Keratinocyte (primary cell): ENCODE measurements around the gene VTCN1. TPM values are rescaled to one million over a fixed set of nuclear protein-coding genes. Genes with fewer than 3 reads are reported as not detected.

ENCODE experiments used
- DNase-seq: peaks from one replicate; pipeline ENCODE4 v3.0.0-alpha.2; 2011; ENCODE audit warnings: low read depth, missing footprints, low spot score
- FAIRE-seq: peaks from 2 replicates; lab custom pipeline; 2011; peaks lifted over from hg19 to GRCh38; lab: Jason Lieb, UNC
- H2AFZ ChIP-seq: 2 replicates; pipeline ENCODE4 v1.6.0; 2012; ENCODE audit warnings: low read length, control low read depth, inconsistent platforms; ENCODE audit not compliant: control insufficient read depth
- H3K27ac ChIP-seq: 2 replicates; pipeline ENCODE4 v1.5.1; 2011; ENCODE audit warnings: low read length; ENCODE audit not compliant: control insufficient read depth, insufficient read depth
- H3K27me3 ChIP-seq: 3 replicates; pipeline ENCODE4 v1.6.0; 2011; ENCODE audit warnings: low read length; ENCODE audit not compliant: control insufficient read depth, insufficient read depth; ENCODE audit errors: extremely low read depth
- H3K36me3 ChIP-seq, 2 experiments: 2 replicates in 1 of 2; 3 replicates in 1 of 2; pipeline ENCODE4 v1.5.1; 2011; ENCODE audit warnings: low read length in 2 of 2, mild to moderate bottlenecking in 1 of 2; ENCODE audit not compliant: control insufficient read depth in 2 of 2, insufficient read depth in 2 of 2; ENCODE audit errors: extremely low read depth in 1 of 2
- H3K4me1 ChIP-seq: 3 replicates; pipeline ENCODE4 v1.5.1; 2011; ENCODE audit warnings: low read length; ENCODE audit not compliant: control insufficient read depth, insufficient read depth; ENCODE audit errors: extremely low read depth
- H3K4me2 ChIP-seq: 3 replicates; pipeline ENCODE4 v1.6.0; 2011; ENCODE audit warnings: low read depth, low read length; ENCODE audit not compliant: control insufficient read depth, insufficient read depth; ENCODE audit errors: extremely low read depth
- H3K4me3 ChIP-seq, 3 experiments: fragments of 200-600 bp in 1 of 3; sonication (generic) in 1 of 3; 2 replicates in 2 of 3; 3 replicates in 1 of 3; pipeline ENCODE4 v1.5.1; 2011 to 2016; ENCODE audit warnings: low read length in 3 of 3, mild to moderate bottlenecking in 3 of 3, control low read depth in 2 of 3, inconsistent platforms in 1 of 3, low read depth in 1 of 3, mixed read lengths in 1 of 3, mixed run types in 1 of 3, moderate library complexity in 1 of 3; ENCODE audit not compliant: control insufficient read depth in 2 of 3, insufficient read depth in 2 of 3; ENCODE audit errors: extremely low read depth in 1 of 3
- H3K79me2 ChIP-seq: 2 replicates; pipeline ENCODE4 v1.6.0; 2012; ENCODE audit warnings: low read length; ENCODE audit not compliant: control insufficient read depth, insufficient read depth
- H3K9ac ChIP-seq: 3 replicates; pipeline ENCODE4 v1.6.0; 2011; ENCODE audit warnings: low read length; ENCODE audit not compliant: control insufficient read depth, insufficient read depth; ENCODE audit errors: extremely low read depth
- H3K9me1 ChIP-seq: 3 replicates; pipeline ENCODE4 v1.6.0; 2011; ENCODE audit warnings: low read length; ENCODE audit not compliant: control insufficient read depth, insufficient read depth; ENCODE audit errors: extremely low read depth
- H3K9me3 ChIP-seq: 2 replicates; pipeline ENCODE4 v1.5.1; 2012; ENCODE audit warnings: low read depth, low read length; ENCODE audit not compliant: control insufficient read depth
- H4K20me1 ChIP-seq: 3 replicates; pipeline ENCODE4 v1.6.0; 2011; ENCODE audit warnings: low read length; ENCODE audit not compliant: control insufficient read depth, insufficient read depth; ENCODE audit errors: extremely low read depth
- CTCF ChIP-seq, 3 experiments: IDR thresholded peaks in 1 of 3; conservative IDR thresholded peaks in 1 of 3; optimal IDR thresholded peaks in 1 of 3; 2 replicates in 2 of 3; 3 replicates in 1 of 3; pipeline versions ENCODE3 to v1.5.1; 2011; ENCODE audit warnings: low read length in 3 of 3, mild to moderate bottlenecking in 3 of 3, moderate library complexity in 2 of 3, control low read depth in 1 of 3, inconsistent platforms in 1 of 3; ENCODE audit not compliant: insufficient read depth in 2 of 3; ENCODE audit errors: extremely low read depth in 1 of 3
- EZH2 ChIP-seq: IDR thresholded peaks from one replicate; pipeline ENCODE4 v1.6.1; 2012; ENCODE audit warnings: inconsistent platforms, mild to moderate bottlenecking, low read length, moderate library complexity
- dilution Hi-C: fragments of 300-500 bp; cut with MboI; formaldehyde crosslinking; loops from one replicate; pipeline ENCODE4 v1.7.0; 2020; ENCODE audit warnings: low sequenced_read_pairs; ENCODE audit not compliant: extremely low pct_ligation_motif_present
- polyA plus RNA-seq, 5 experiments: library from polyadenylated mRNA; depleted of rRNA in 3 of 5; stranded (reverse) in 3 of 5; stranded (forward) in 1 of 5; unstranded in 1 of 5; fragments of >200 nt; gene quantifications; 1 replicate in 1 of 5; 2 replicates in 3 of 5; 3 replicates in 1 of 5; pipeline versions ENCODE4 v1.2.1 to v1.2.3, GENCODE V29; 2011 to 2012; ENCODE audit warnings: missing spikeins in 2 of 5, low read depth in 1 of 5, low replicate concordance in 1 of 5

VTCN1 gene
- polyA plus RNA-seq, 1 donor (not counting 4 experiments of a cell fraction or from before 2014, with no cell fraction given): not detected

- no peaks in the 10 kb centered on the region for H3K9me1 ChIP-seq
- H3K4me1 ChIP-seq: no peaks in the 10 kb centered on the region
- H2AFZ ChIP-seq: no peak overlapping the region
- no peak overlapping the region for H3K9ac ChIP-seq
- no peak overlapping the region for H3K27ac ChIP-seq
- no peaks in the 10 kb centered on the region for H4K20me1 ChIP-seq
- dilution Hi-C loops: no loop called here
- H3K4me3 ChIP-seq: no peak overlapping the region
- H3K9me3 ChIP-seq: no peaks in the 10 kb centered on the region
- no peaks in the 10 kb centered on the region for H3K36me3 ChIP-seq
- no peaks in the 10 kb centered on the region for H3K27me3 ChIP-seq
- FAIRE-seq: no peak
- DNase-seq: no peak
- H3K79me2 ChIP-seq: no peaks in the 10 kb centered on the region
- TF ChIP-seq EZH2 (no peak), CTCF (optimal IDR thresholded peaks at IDR 0.05 in 1 of 3, IDR thresholded peaks at IDR 0.05 in 1 of 3, conservative IDR thresholded peaks at IDR 0.05 in 1 of 3; ENCODE audit: extremely low read depth in 1 of 3, insufficient read depth in 2 of 3, low read length in 3 of 3) (no peak)
- H3K4me2 ChIP-seq: no peak overlapping the region
Observed at GRCh38 chr1:117241512-117241911, 30.8 kb upstream of the VTCN1 start.

GRCh38 chr1:117240547-117240946 lies 29.8 kb upstream of the VTCN1 start:
- no peak overlapping the region for H2AFZ ChIP-seq
- no peaks in the 10 kb centered on the region for H3K27me3 ChIP-seq
- no peaks in the 10 kb centered on the region for H3K36me3 ChIP-seq
- no peaks in the 10 kb centered on the region for H4K20me1 ChIP-seq
- H3K4me2 ChIP-seq: no peak overlapping the region
- H3K9me1 ChIP-seq: no peaks in the 10 kb centered on the region
- no peak for DNase-seq
- H3K4me1 ChIP-seq: no peaks in the 10 kb centered on the region
- dilution Hi-C loops: no loop called here
- no peak overlapping the region for H3K27ac ChIP-seq
- FAIRE-seq: no peak
- no peaks in the 10 kb centered on the region for H3K79me2 ChIP-seq
- H3K9me3 ChIP-seq: no peaks in the 10 kb centered on the region
- no peak for TF ChIP-seq EZH2
- TF ChIP-seq CTCF (optimal IDR thresholded peaks at IDR 0.05 in 1 of 3, IDR thresholded peaks at IDR 0.05 in 1 of 3, conservative IDR thresholded peaks at IDR 0.05 in 1 of 3; ENCODE audit: extremely low read depth in 1 of 3, insufficient read depth in 2 of 3, low read length in 3 of 3): no peak
- H3K4me3 ChIP-seq: no peak overlapping the region
- no peak overlapping the region for H3K9ac ChIP-seq
